Measurements from ENCODE around the gene MCF2L2.

Gene MCF2L2

GRCh38 chr3:183328164-183328563 is 100.3 kb downstream of the MCF2L2 start:
- peaks cover 20% of the 10 kb centered on the region for H3K4me1 ChIP-seq (ENCODE audit: insufficient read depth, low read length)
- H3K36me3 ChIP-seq (ENCODE audit: insufficient read depth, low read length), result no peaks in the 10 kb centered on the region
- no peak overlapping the region for H3K9ac ChIP-seq (ENCODE audit: low read depth, low read length)
- H3K9me3 ChIP-seq (ENCODE audit: control insufficient read depth, insufficient read depth, low read length), result no peaks in the 10 kb centered on the region

- Histone ChIP-seq H3K4me1 (ENCODE audit: insufficient read depth, low read length) (peaks cover 20% of the 10 kb centered on the region), H3K36me3 (ENCODE audit: insufficient read depth, low read length) (no peaks in the 10 kb centered on the region), H3K9ac (ENCODE audit: low read depth, low read length) (no peak overlapping the region)
Measured at GRCh38 chr3:183327343-183327742, 101.1 kb downstream of the MCF2L2 start.

GRCh38 chr3:183324083-183324482 is 104.3 kb downstream of the MCF2L2 start:
- Histone ChIP-seq H3K9me3 (ENCODE audit: control insufficient read depth, insufficient read depth, low read length) (no peaks in the 10 kb centered on the region), H3K36me3 (ENCODE audit: insufficient read depth, low read length) (no peaks in the 10 kb centered on the region), H3K4me1 (ENCODE audit: insufficient read depth, low read length) (peaks cover 6% of the 10 kb centered on the region), H3K9ac (ENCODE audit: low read depth, low read length) (no peak overlapping the region)

More at GRCh38 chr3:183327343-183327742, 101.1 kb downstream of the MCF2L2 start:
- no peaks in the 10 kb centered on the region for H3K9me3 ChIP-seq (ENCODE audit: control insufficient read depth, insufficient read depth, low read length)

GRCh38 chr3:183319371-183319770 is 109.0 kb downstream of the MCF2L2 start:
- H3K9ac ChIP-seq (ENCODE audit: low read depth, low read length), result no peak overlapping the region
- H3K36me3 ChIP-seq (ENCODE audit: insufficient read depth, low read length), result 0 out of 2 replicates have a peak, but pooled peaks cover 3% of the 10 kb centered on the region
- H3K4me1 ChIP-seq (ENCODE audit: insufficient read depth, low read length), result no peaks in the 10 kb centered on the region
- no peaks in the 10 kb centered on the region for H3K9me3 ChIP-seq (ENCODE audit: control insufficient read depth, insufficient read depth, low read length)

- no peaks in the 10 kb centered on the region for H3K4me1 ChIP-seq (ENCODE audit: insufficient read depth, low read length)
Measured at GRCh38 chr3:183318877-183319276, 109.5 kb downstream of the MCF2L2 start.

GRCh38 chr3:183317886-183318865 is 110.2 kb downstream of the MCF2L2 start:
- no peaks in the 10 kb centered on the region for H3K4me1 ChIP-seq (ENCODE audit: insufficient read depth, low read length)
- no peaks in the 10 kb centered on the region for H3K9me3 ChIP-seq (ENCODE audit: control insufficient read depth, insufficient read depth, low read length)
- H3K36me3 ChIP-seq (ENCODE audit: insufficient read depth, low read length), result 0 out of 2 replicates have a peak, but pooled peaks cover 3% of the 10 kb centered on the region
- no peak overlapping the region for H3K9ac ChIP-seq (ENCODE audit: low read depth, low read length)

More at GRCh38 chr3:183318877-183319276, 109.5 kb downstream of the MCF2L2 start:
- no peaks in the 10 kb centered on the region for H3K9me3 ChIP-seq (ENCODE audit: control insufficient read depth, insufficient read depth, low read length)
- H3K36me3 ChIP-seq (ENCODE audit: insufficient read depth, low read length), result 0 out of 2 replicates have a peak, but pooled peaks cover 3% of the 10 kb centered on the region
- no peak overlapping the region for H3K9ac ChIP-seq (ENCODE audit: low read depth, low read length)

GRCh38 chr3:183317271-183317670 is 111.1 kb downstream of the MCF2L2 start:
- H3K9ac ChIP-seq (ENCODE audit: low read depth, low read length), result no peak overlapping the region
- no peaks in the 10 kb centered on the region for H3K9me3 ChIP-seq (ENCODE audit: control insufficient read depth, insufficient read depth, low read length)

GRCh38 chr3:183315739-183316138 is 112.7 kb downstream of the MCF2L2 start:
- Histone ChIP-seq H3K4me1 (ENCODE audit: insufficient read depth, low read length) (no peaks in the 10 kb centered on the region), H3K36me3 (ENCODE audit: insufficient read depth, low read length) (peaks cover 5% of the 10 kb centered on the region; the same call in 1 of the 2 replicates), H3K9ac (ENCODE audit: low read depth, low read length) (no peak overlapping the region), H3K9me3 (ENCODE audit: control insufficient read depth, insufficient read depth, low read length) (no peaks in the 10 kb centered on the region)

More at GRCh38 chr3:183317271-183317670, 111.1 kb downstream of the MCF2L2 start:
- H3K36me3 ChIP-seq (ENCODE audit: insufficient read depth, low read length), result 0 out of 2 replicates have a peak, but pooled peaks cover 3% of the 10 kb centered on the region
- H3K4me1 ChIP-seq (ENCODE audit: insufficient read depth, low read length), result no peaks in the 10 kb centered on the region

GRCh38 chr3:183313764-183314163 is 114.7 kb downstream of the MCF2L2 start:
- H3K9me3 ChIP-seq (ENCODE audit: control insufficient read depth, insufficient read depth, low read length), result no peaks in the 10 kb centered on the region
- H3K36me3 ChIP-seq (ENCODE audit: insufficient read depth, low read length), result peaks cover 6% of the 10 kb centered on the region; the same call in 1 of the 2 replicates
- H3K4me1 ChIP-seq (ENCODE audit: insufficient read depth, low read length), result no peaks in the 10 kb centered on the region
- no peak overlapping the region for H3K9ac ChIP-seq (ENCODE audit: low read depth, low read length)

- no peak overlapping the region for H3K9ac ChIP-seq (ENCODE audit: low read depth, low read length)
- H3K4me1 ChIP-seq (ENCODE audit: insufficient read depth, low read length), result no peaks in the 10 kb centered on the region
- H3K9me3 ChIP-seq (ENCODE audit: control insufficient read depth, insufficient read depth, low read length), result no peaks in the 10 kb centered on the region
- peaks cover 6% of the 10 kb centered on the region; the same call in 1 of the 2 replicates for H3K36me3 ChIP-seq (ENCODE audit: insufficient read depth, low read length)
Measured at GRCh38 chr3:183313351-183313750, 115.1 kb downstream of the MCF2L2 start.

GRCh38 chr3:183312433-183312832 is 116.0 kb downstream of the MCF2L2 start:
- H3K4me1 ChIP-seq (ENCODE audit: insufficient read depth, low read length), result no peaks in the 10 kb centered on the region

GRCh38 chr3:183310936-183311335 is 117.5 kb downstream of the MCF2L2 start:
- H3K9me3 ChIP-seq (ENCODE audit: control insufficient read depth, insufficient read depth, low read length), result no peaks in the 10 kb centered on the region
- peaks cover 7% of the 10 kb centered on the region; the same call in 1 of the 2 replicates for H3K36me3 ChIP-seq (ENCODE audit: insufficient read depth, low read length)
- H3K9ac ChIP-seq (ENCODE audit: low read depth, low read length), result no peak overlapping the region
- H3K4me1 ChIP-seq (ENCODE audit: insufficient read depth, low read length), result no peaks in the 10 kb centered on the region

More at GRCh38 chr3:183312433-183312832, 116.0 kb downstream of the MCF2L2 start:
- Histone ChIP-seq H3K36me3 (ENCODE audit: insufficient read depth, low read length) (peaks cover 10% of the 10 kb centered on the region; the same call in 1 of the 2 replicates), H3K9ac (ENCODE audit: low read depth, low read length) (no peak overlapping the region), H3K9me3 (ENCODE audit: control insufficient read depth, insufficient read depth, low read length) (no peaks in the 10 kb centered on the region)

GRCh38 chr3:183309276-183309675 is 119.1 kb downstream of the MCF2L2 start:
- Histone ChIP-seq H3K4me1 (ENCODE audit: insufficient read depth, low read length) (no peaks in the 10 kb centered on the region), H3K9me3 (ENCODE audit: control insufficient read depth, insufficient read depth, low read length) (no peaks in the 10 kb centered on the region), H3K36me3 (ENCODE audit: insufficient read depth, low read length) (peaks cover 7% of the 10 kb centered on the region; the same call in 1 of the 2 replicates), H3K9ac (ENCODE audit: low read depth, low read length) (no peak overlapping the region)

- Histone ChIP-seq H3K36me3 (ENCODE audit: insufficient read depth, low read length) (peaks cover 7% of the 10 kb centered on the region; the same call in 1 of the 2 replicates), H3K4me1 (ENCODE audit: insufficient read depth, low read length) (no peaks in the 10 kb centered on the region)
Measured at GRCh38 chr3:183308751-183309150, 119.7 kb downstream of the MCF2L2 start.

More at GRCh38 chr3:183308751-183309150, 119.7 kb downstream of the MCF2L2 start:
- H3K9ac ChIP-seq (ENCODE audit: low read depth, low read length), result no peak overlapping the region
- no peaks in the 10 kb centered on the region for H3K9me3 ChIP-seq (ENCODE audit: control insufficient read depth, insufficient read depth, low read length)

All from ES-I3 (cell line).